Measurements from ENCODE around the gene ZNF142.

DNA sequence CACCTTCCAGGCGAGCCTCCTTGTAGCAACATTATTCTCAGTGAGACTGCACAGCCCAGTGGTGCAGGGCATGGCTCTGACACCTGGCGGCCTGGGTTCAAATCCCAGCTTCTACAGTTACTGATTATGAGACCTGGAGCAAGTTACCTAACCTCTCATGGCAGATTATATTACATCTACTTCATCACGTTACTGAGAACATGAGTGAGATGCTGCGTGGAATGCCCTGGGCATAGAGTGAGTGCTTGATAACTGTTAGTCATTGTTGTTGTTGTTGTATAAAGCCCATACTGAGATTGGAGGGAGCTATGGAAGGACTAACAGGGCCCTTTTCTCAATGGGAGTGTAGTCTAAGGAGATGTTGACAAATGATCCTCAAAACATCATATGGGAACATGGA lies 33.1 kb downstream of the ZNF142 start:
- TF ChIP-seq EZH2 (IDR thresholded peaks at IDR 0.05; ENCODE audit: borderline replicate concordance, low read length), result no peak
- TF ChIP-seq, protein P1, sequence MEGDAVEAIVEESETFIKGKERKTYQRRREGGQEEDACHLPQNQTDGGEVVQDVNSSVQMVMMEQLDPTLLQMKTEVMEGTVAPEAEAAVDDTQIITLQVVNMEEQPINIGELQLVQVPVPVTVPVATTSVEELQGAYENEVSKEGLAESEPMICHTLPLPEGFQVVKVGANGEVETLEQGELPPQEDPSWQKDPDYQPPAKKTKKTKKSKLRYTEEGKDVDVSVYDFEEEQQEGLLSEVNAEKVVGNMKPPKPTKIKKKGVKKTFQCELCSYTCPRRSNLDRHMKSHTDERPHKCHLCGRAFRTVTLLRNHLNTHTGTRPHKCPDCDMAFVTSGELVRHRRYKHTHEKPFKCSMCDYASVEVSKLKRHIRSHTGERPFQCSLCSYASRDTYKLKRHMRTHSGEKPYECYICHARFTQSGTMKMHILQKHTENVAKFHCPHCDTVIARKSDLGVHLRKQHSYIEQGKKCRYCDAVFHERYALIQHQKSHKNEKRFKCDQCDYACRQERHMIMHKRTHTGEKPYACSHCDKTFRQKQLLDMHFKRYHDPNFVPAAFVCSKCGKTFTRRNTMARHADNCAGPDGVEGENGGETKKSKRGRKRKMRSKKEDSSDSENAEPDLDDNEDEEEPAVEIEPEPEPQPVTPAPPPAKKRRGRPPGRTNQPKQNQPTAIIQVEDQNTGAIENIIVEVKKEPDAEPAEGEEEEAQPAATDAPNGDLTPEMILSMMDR (conservative IDR thresholded peaks at IDR 0.05 in 1 of 2, IDR thresholded peaks at IDR 0.05 in 1 of 2; ENCODE audit: extremely low read depth in 1 of 2, insufficient read depth in 1 of 2, low read depth in 1 of 2, low read length in 2 of 2), result no peak

All from mammary epithelial cell (primary cell).